Stomach (tissue), 9 donors: ENCODE data around the gene ADAMTS10. TPM values are rescaled to one million over a fixed set of nuclear protein-coding genes. Genes with fewer than 3 reads are reported as not detected.

Source experiments
- DNase-seq, 2 donors: peaks; one replicate each; pipeline versions ENCODE4 v3.0.0 to v3.0.0-alpha.2; 2013 to 2019
- H3K27ac ChIP-seq, 5 donors: fragments of 200-600 bp in 4 of 5; sonication (generic) in 4 of 5; one replicate each; pipeline ENCODE4 v1.5.1; 2013 to 2019; ENCODE audit warnings: mild to moderate bottlenecking in 1 of 5, moderate library complexity in 1 of 5
- H3K27me3 ChIP-seq, 3 donors: fragments of 200-600 bp; sonication (generic); one replicate each; pipeline ENCODE4 v1.5.1; 2017 to 2019; ENCODE audit warnings: mixed run types in 1 of 3
- H3K36me3 ChIP-seq, 4 donors: fragments of 200-600 bp; sonication (generic); 1 replicate in 3 of 4; 2 replicates in 1 of 4; pipeline ENCODE4 v1.5.1; 2016 to 2019
- H3K4me1 ChIP-seq, 4 donors: fragments of 200-600 bp; sonication (generic); one replicate each; pipeline ENCODE4 v1.5.1; 2016 to 2019
- H3K4me3 ChIP-seq, 4 donors: fragments of 200-600 bp; sonication (generic) in 3 of 4; one replicate each; pipeline ENCODE4 v1.5.1; 2016 to 2019; ENCODE audit warnings: mild to moderate bottlenecking in 1 of 4
- H3K9me3 ChIP-seq, 4 donors: fragments of 200-600 bp; sonication (generic); one replicate each; pipeline ENCODE4 v1.5.1; 2016 to 2019
- EP300 ChIP-seq: sonication (generic); formaldehyde crosslinking; IDR thresholded peaks from one replicate; pipeline ENCODE4 v1.6.1; 2017; ENCODE audit warnings: antibody characterized with exemption
- POLR2A ChIP-seq, 4 donors: fragments of 450-650 bp; IDR thresholded peaks; one replicate each; pipeline ENCODE4 v1.6.1; 2016; ENCODE audit warnings: antibody characterized with exemption in 4 of 4, control low read depth in 2 of 4, mild to moderate bottlenecking in 1 of 4, moderate library complexity in 1 of 4
- POLR2AphosphoS5 ChIP-seq, 3 donors: sonication (generic); formaldehyde crosslinking; IDR thresholded peaks; one replicate each; pipeline ENCODE4 v1.6.1; 2016; ENCODE audit warnings: antibody characterized with exemption in 3 of 3
- WGBS, 5 donors: extraction: QIAGEN DNeasy Blood & Tissue Kit in 3 of 5; methylation state at CpG; one replicate each; pipeline versions ENCODE4 v1.1.5 to v1.1.7; 2013 to 2018; 5-methylcytosine and 5-hydroxymethylcytosine counted together
- intact Hi-C: fragments of 100-400 bp; cut with DNase I; formaldehyde crosslinking; loops from one replicate; pipeline ENCODE4 v1.15.1; 2023; ENCODE audit warnings: low total_unique reads
- polyA plus RNA-seq, 3 donors: library from polyadenylated mRNA; stranded (reverse); fragments of 200-250 nt; gene quantifications; one replicate each; pipeline ENCODE4 v1.2.3, GENCODE V29; 2013
- total RNA-seq, 5 donors: library from RNA; depleted of rRNA; stranded (reverse); fragments of >200 nt; gene quantifications; one replicate each; pipeline versions ENCODE4 v1.1.0 to v1.2.3, GENCODE V29; 2014 to 2016
- TF ChIP-seq, protein P1 (sequence below), 7 experiments: fragments of 450-650 bp in 4 of 7; fragments of 200-600 bp in 3 of 7; sonication (generic) in 3 of 7; IDR thresholded peaks; one replicate each; pipeline ENCODE4 v1.5.1; 2016 to 2019; ENCODE audit warnings: antibody characterized with exemption in 7 of 7, control low read depth in 2 of 7, mild to moderate bottlenecking in 1 of 7
- donor health status: healthy with polysubstance abuse.
- donor health status: Bipolar disorder and iron deficiency.
- donor health status: healthy.

The ADAMTS10 gene
- total and polyA plus RNA-seq, 8 donors, result 1.9 to 28.5 (median 7.6) TPM

DNA sequence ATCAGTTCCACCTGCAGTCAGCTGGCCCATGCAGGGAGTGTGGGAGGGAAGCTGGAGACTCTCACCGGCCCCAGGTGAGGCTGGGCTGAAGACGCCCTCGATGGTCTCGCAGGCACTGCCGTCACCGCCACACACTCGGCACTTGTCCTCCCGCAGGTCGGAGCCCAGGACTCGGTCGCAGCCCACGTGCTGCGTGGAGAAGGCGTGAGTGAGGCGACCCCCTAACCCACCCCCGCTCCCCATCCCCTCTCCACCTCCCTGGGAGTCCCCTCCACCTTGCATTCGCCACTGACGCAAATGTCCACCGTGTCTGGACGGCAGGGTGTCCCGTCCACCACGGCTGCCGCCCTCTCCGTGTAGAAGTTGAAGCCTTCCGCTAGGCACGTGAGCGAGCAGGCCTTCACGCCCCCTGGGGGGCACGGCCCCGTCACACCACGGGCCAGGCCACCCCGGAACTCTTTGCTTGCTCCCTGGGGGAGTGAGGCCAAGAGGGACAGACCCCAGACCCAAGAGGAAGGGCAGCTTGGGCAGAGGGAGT lies 21.3 kb downstream of the ADAMTS10 start:
- Histone ChIP-seq H3K4me3 (no peak overlapping the region), H3K9me3 (peaks cover 0 to 11% (median 4%) of the 10 kb centered on the region in 4 donors), H3K36me3 (peaks cover 0 to 47% (median 19%) of the 10 kb centered on the region in 4 donors), H3K4me1 (peaks cover 16 to 21% (median 17%) of the 10 kb centered on the region in 4 donors), H3K27me3 (peaks cover 0 to 28% (median 16%) of the 10 kb centered on the region in 3 donors), H3K27ac (no peak overlapping the region)
- intact Hi-C loops, result no loop called here
- 78 to 88% (median 84%) methylated on average over 10 to 32 of the region's 32 CpGs for WGBS, 5 donors
- no peak for DNase-seq
- TF ChIP-seq, protein P1, sequence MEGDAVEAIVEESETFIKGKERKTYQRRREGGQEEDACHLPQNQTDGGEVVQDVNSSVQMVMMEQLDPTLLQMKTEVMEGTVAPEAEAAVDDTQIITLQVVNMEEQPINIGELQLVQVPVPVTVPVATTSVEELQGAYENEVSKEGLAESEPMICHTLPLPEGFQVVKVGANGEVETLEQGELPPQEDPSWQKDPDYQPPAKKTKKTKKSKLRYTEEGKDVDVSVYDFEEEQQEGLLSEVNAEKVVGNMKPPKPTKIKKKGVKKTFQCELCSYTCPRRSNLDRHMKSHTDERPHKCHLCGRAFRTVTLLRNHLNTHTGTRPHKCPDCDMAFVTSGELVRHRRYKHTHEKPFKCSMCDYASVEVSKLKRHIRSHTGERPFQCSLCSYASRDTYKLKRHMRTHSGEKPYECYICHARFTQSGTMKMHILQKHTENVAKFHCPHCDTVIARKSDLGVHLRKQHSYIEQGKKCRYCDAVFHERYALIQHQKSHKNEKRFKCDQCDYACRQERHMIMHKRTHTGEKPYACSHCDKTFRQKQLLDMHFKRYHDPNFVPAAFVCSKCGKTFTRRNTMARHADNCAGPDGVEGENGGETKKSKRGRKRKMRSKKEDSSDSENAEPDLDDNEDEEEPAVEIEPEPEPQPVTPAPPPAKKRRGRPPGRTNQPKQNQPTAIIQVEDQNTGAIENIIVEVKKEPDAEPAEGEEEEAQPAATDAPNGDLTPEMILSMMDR (IDR thresholded peaks at IDR 0.05), result no peak
- no peak for TF ChIP-seq POLR2A (IDR thresholded peaks at IDR 0.05)
- no peak for TF ChIP-seq POLR2AphosphoS5 (IDR thresholded peaks at IDR 0.05)
- no peak for TF ChIP-seq EP300

DNA sequence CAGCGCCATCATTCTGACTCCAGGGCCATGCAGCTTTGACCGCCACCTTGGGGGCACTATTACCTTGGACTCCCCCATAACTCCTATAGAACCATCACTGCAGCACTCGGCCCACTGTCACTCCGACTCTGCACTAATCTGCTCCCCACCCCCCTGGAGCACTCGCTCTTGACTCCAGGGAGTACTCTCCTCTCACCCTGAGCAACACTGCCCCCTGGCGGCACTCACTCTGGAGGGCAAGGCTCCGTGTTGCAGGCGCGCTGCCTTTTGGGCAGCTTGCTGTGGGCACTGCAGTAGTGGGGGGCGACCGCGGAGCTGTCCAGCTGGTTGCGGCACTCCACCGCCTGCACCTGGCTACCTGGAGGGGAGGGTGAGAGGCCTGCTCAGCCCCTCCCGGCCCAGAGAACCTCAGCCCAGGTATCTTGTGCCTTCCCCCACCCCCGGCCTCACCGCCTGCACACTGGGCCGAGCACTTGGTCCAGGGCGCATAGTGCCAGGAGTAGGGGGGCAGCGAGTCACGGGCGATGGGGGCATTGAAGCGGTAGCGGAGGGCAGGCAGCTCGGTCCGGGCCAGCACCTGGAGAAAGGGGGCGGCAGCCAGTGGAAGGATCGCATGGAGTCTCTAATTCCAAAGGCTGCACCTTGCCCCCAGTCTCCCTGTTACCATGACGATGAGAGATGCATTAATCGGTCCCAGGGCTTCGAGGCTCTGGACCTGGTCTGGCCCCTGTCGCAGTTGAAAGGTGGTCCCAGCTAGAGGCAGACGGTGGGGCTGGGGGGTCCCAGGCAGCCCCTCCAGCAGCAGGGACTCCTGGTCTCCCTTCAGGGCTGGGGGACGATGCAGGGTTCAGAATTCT lies 24.4 kb downstream of the ADAMTS10 start:
- 52 to 84% (median 64%) methylated on average over 14 to 34 of the region's 34 CpGs for WGBS, 5 donors
- DNase-seq, result peak; percentile 61
- H3K27ac ChIP-seq, result no peak overlapping the region
- intact Hi-C loops, result no loop called here
- H3K36me3 ChIP-seq, result peaks cover 0 to 48% (median 19%) of the 10 kb centered on the region in 4 donors
- peaks cover 0 to 14% (median 0%) of the 10 kb centered on the region in 3 donors for H3K27me3 ChIP-seq
- TF ChIP-seq EP300, result no peak
- no peak for TF ChIP-seq POLR2AphosphoS5 (IDR thresholded peaks at IDR 0.05)
- TF ChIP-seq, protein P1 (IDR thresholded peaks at IDR 0.05), result peak in 5 of 7 experiments; percentile 13 to 53 (median 35)
- no peak for TF ChIP-seq POLR2A (IDR thresholded peaks at IDR 0.05)
- H3K9me3 ChIP-seq, result no peaks in the 10 kb centered on the region
- no peaks in the 10 kb centered on the region for H3K4me1 ChIP-seq
- H3K4me3 ChIP-seq, result no peak overlapping the region

DNA sequence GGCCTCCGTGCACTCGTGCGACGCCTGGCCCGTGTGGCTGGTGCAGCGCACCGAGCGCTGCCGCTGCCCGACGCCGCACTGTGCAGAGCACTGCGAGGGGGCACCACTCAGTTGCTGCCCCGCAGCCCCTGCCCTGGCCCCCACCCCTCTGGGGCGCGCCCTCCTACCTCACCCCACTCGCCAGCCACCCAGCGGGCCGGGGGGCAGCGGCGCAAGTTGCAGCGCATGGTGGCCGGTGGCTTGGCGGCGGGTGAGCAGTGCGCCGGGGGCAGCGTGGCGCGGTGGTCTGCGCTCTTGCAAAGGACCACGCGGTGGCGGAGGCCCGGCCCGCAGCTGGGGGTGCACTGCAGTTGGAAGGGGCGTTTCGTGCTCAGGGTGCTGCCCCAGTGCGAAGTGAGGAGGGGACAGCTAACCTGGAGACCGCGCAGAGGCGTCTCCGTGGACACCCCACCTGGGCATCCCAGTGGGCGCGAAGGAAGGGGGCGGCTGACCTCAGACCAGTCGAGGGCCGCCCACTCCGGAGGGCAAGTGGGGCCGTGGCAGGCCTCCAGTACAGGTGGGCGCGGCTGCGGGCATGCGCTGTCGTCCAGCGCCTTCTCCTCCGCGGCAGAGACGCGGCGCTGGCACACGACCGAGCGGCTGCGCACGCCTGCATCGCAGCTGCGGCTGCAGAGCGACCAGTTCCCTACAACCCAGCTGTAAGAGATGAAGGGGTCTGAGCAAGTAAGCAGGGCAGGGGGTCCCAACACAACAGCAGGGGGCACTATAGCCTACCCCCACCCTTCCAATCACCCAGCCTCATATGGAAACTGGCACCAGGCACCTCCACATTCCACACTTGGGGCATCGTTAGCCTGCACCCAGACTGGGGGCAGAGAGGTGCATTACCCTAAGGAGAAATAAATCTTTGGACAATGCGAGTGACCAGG lies 25.3 kb downstream of the ADAMTS10 start:
- Histone ChIP-seq H3K4me1 (peaks cover 0 to 8% (median 7%) of the 10 kb centered on the region in 4 donors), H3K9me3 (no peaks in the 10 kb centered on the region), H3K36me3 (peaks cover 0 to 48% (median 19%) of the 10 kb centered on the region in 4 donors), H3K27me3 (peaks cover 0 to 19% (median 0%) of the 10 kb centered on the region in 3 donors), H3K27ac (no peak overlapping the region), H3K4me3 (no peak overlapping the region)
- no peak for DNase-seq
- 51 to 78% (median 72%) methylated on average over 40 to 71 of the region's 71 CpGs for WGBS, 5 donors
- intact Hi-C loops, result no loop called here
- TF ChIP-seq, protein P1 (IDR thresholded peaks at IDR 0.05), result no peak
- no peak for TF ChIP-seq EP300
- TF ChIP-seq POLR2A (IDR thresholded peaks at IDR 0.05), result no peak
- TF ChIP-seq POLR2AphosphoS5 (IDR thresholded peaks at IDR 0.05), result no peak
